Large intestine (tissue), 3 donors: ENCODE results near the gene ACSL6. TPM values are rescaled to one million over a fixed set of nuclear protein-coding genes. Genes with fewer than 3 reads are reported as not detected.

Experiments
- DNase-seq, 2 donors: peaks; one replicate each; pipeline versions ENCODE4 v3.0.0 to v3.0.0-alpha.2; 2013
- H3K27ac ChIP-seq: one replicate; pipeline ENCODE4 v1.5.1; 2013; ENCODE audit warnings: low read length
- H3K27me3 ChIP-seq: 2 replicates; pipeline ENCODE4 v1.6.1; 2013; ENCODE audit warnings: low read length; ENCODE audit not compliant: control insufficient read depth, insufficient read depth
- H3K36me3 ChIP-seq: 2 replicates; pipeline ENCODE4 v1.6.1; 2013; ENCODE audit warnings: low read length; ENCODE audit not compliant: control insufficient read depth, insufficient read depth
- H3K4me1 ChIP-seq: one replicate; pipeline ENCODE4 v1.6.1; 2013; ENCODE audit warnings: low read length; ENCODE audit not compliant: control insufficient read depth, insufficient read depth
- H3K4me3 ChIP-seq: one replicate; pipeline ENCODE4 v1.5.1; 2013; ENCODE audit warnings: low read length
- H3K9me3 ChIP-seq: one replicate; pipeline ENCODE4 v1.6.1; 2013; ENCODE audit warnings: mild to moderate bottlenecking, low read depth, low read length, moderate library complexity; ENCODE audit not compliant: control insufficient read depth
- WGBS: methylation state at CpG from one replicate; pipeline ENCODE4 v1.1.5; 2013; ENCODE audit warnings: low lambda C conversion rate; ENCODE audit not compliant: insufficient coverage; 5-methylcytosine and 5-hydroxymethylcytosine counted together
- polyA plus RNA-seq: library from polyadenylated mRNA; unstranded; fragments of 120-200 nt; gene quantifications from one replicate; pipeline ENCODE4 v1.2.1, GENCODE V29; 2013

Gene ACSL6
- polyA plus RNA-seq, 1 donor, result 2.9 TPM

DNA sequence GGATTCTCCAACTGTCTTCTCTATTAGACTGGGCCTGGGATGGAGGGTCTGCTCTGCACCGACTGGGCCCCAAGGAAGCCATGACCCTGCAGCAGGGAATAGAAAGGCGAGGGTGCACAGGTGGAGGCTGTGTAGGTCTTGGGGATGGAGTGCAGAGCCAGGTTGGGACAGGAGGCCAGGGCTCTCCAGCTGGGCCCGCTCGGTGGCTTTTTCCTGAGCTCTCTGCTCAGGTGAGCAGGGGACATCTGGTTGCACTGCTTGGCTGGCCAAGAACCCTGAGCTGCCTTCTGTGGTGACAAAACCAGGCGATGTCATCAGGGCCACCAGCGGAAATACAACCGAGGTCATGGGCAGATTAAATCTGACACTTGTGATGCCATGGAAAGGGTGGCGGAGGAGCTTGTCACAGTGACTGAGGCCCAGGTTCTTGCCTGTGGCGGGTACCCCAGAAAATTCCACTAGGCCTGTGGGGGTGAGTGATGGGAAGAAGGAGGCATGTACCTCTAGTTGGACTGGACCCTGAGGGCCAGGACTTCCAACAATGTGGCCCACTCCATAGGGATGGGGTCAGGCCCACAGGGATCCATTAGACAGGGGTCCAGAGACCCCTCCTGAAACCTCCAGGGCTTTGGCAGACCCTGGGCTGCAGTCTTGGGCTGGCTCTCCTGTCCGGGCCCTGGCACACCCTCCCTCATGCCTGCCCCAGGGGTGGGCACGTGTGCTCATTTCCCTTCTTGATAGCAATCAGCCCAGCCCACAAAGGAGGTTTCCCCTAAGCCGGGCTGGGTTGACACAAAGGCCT lies 44.6 kb upstream of the ACSL6 start:
- WGBS, result no CpG with 5 or more reads among the region's 12 CpGs
- no peaks in the 10 kb centered on the region for H3K36me3 ChIP-seq
- H3K27me3 ChIP-seq, result no peaks in the 10 kb centered on the region
- H3K4me1 ChIP-seq, result no peaks in the 10 kb centered on the region
- no peak overlapping the region for H3K27ac ChIP-seq
- DNase-seq, result no peak
- no peaks in the 10 kb centered on the region for H3K9me3 ChIP-seq
- no peak overlapping the region for H3K4me3 ChIP-seq

DNA sequence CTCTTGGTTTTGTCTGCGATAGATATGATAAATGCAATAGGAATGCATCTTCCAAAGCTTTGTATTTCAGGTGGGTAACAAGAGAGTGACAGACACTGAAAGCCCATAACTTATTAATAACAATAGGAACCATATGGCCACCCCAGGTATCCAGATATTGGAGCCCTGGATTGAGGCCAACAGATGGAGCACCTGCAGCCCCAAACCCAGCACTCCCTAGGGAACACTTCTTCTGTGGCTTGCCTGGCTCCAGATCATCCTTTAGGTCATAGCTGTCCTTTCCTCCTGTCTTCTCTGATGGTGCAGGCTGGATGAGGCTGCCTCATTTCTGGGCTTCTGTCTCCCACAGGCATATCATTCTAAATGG lies 44.0 kb upstream of the ACSL6 start:
- Histone ChIP-seq H3K36me3 (no peaks in the 10 kb centered on the region), H3K27me3 (no peaks in the 10 kb centered on the region), H3K27ac (no peak overlapping the region), H3K4me1 (no peaks in the 10 kb centered on the region), H3K4me3 (no peak overlapping the region), H3K9me3 (no peaks in the 10 kb centered on the region)
- WGBS, result no CpG with 5 or more reads among the region's 1 CpG
- no peak for DNase-seq

DNA sequence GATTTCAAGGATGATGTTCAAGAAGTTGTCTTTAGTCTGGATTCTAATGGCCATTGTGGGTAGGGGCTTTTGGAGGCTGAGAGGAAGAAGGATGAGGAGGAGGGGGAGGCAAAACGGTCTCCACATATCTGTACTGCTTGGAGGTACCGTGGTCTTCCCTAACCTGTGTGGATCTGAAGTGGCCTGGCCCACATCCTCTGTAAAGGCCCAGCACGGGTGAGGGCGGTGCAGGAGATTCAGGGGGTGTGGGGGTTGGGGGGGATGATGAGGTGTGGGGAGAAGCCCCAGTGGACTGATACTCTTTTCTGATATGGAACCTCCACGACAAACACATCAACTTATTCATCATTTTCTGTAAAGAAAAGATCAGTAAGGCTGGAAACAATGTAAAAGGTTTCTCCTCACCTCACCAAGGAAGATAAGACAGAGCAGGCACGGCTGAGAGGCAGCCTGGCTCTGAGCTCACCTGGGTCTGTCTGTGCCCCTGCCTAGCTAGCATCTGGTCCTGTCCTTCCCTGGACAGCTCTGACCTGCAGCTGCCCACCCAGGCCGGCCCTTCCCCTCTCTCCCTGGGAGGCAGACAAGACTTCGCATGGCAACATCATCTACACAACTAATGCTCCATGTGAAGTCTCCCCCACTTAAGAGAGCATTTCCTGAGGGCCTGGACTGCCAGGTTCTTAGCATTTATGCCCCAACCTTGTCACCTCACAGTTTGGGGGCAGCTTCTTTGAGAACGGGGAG lies 43.4 kb upstream of the ACSL6 start:
- DNase-seq, result no peak
- no peak overlapping the region for H3K27ac ChIP-seq
- no CpG with 5 or more reads among the region's 9 CpGs for WGBS
- H3K9me3 ChIP-seq, result no peaks in the 10 kb centered on the region
- no peak overlapping the region for H3K4me3 ChIP-seq
- H3K4me1 ChIP-seq, result no peaks in the 10 kb centered on the region
- no peaks in the 10 kb centered on the region for H3K27me3 ChIP-seq
- H3K36me3 ChIP-seq, result no peaks in the 10 kb centered on the region

DNA sequence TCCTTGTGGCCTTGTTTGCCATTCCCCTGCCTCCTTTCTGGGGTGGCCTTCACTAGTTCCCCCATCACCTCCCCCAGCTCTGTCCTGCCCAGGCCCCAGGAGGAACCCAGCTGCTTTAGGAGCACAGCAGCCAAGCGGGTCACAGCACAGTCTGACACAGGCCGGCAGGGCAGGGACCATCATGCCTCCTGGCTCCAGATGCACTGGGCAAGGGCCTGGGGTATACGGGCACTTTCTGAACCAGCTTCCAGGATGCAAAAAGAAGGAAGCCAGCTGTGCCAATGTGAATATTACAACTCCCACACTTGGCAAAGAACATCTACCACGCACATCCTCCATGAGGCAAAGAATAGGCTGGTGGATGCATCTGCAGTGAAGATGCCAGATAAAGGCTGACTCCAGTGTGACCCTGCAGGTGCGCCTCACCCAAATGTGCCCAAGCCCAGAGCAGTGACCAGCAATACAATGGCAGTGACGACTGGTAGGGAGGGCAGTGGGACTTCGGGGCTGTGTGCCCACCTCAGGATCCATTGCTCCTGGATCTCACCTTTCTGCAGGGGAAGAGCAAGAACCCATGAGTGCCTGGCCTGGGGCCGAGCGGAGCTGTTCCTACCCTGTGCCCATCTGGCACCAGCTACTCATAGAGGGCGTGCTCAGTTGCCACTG lies 42.7 kb upstream of the ACSL6 start:
- Histone ChIP-seq H3K4me3 (no peak overlapping the region), H3K27ac (no peak overlapping the region), H3K4me1 (no peaks in the 10 kb centered on the region), H3K27me3 (no peaks in the 10 kb centered on the region), H3K9me3 (no peaks in the 10 kb centered on the region), H3K36me3 (no peaks in the 10 kb centered on the region)
- DNase-seq, result no peak
- no CpG with 5 or more reads among the region's 10 CpGs for WGBS

DNA sequence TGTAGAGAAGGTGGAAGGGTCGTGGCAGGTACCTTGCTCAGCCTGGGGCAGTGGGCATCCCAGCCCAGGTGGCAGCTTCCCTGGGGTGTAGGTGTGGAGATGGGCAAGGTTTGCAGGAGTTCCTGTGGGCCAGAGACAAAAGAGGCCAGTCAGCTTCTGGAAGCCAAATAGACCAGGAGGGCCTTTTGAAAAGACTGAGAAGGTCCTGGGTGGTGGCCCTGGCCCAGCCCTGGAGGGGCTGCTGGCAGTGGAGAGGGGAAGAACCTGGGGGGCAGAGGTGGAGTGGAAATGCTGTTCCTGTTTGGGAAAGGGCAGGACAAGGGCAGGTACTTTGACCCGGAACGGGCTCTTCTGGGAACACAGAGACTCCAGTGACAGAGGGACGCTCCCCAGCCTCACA lies 42.0 kb upstream of the ACSL6 start:
- Histone ChIP-seq H3K27me3 (no peaks in the 10 kb centered on the region), H3K27ac (no peak overlapping the region), H3K4me3 (no peak overlapping the region), H3K4me1 (no peaks in the 10 kb centered on the region), H3K36me3 (no peaks in the 10 kb centered on the region), H3K9me3 (no peaks in the 10 kb centered on the region)
- no CpG with 5 or more reads among the region's 4 CpGs for WGBS
- DNase-seq, result no peak

GRCh38 chr5:132052520-132052919 lies 41.1 kb upstream of the ACSL6 start:
- no peak overlapping the region for H3K27ac ChIP-seq
- no peaks in the 10 kb centered on the region for H3K36me3 ChIP-seq
- no peaks in the 10 kb centered on the region for H3K27me3 ChIP-seq
- 92% methylated on average over 5 of the region's 10 CpGs for WGBS
- no peak for DNase-seq
- no peaks in the 10 kb centered on the region for H3K9me3 ChIP-seq
- H3K4me1 ChIP-seq, result no peaks in the 10 kb centered on the region
- H3K4me3 ChIP-seq, result no peak overlapping the region

GRCh38 chr5:132050661-132051552 lies 39.4 kb upstream of the ACSL6 start:
- WGBS, result no CpG with 5 or more reads among the region's 9 CpGs
- H3K27ac ChIP-seq, result no peak overlapping the region

GRCh38 chr5:132050136-132050535 lies 38.7 kb upstream of the ACSL6 start:
- Histone ChIP-seq H3K4me3 (no peak overlapping the region), H3K27ac (no peak overlapping the region)

More at GRCh38 chr5:132050661-132051552, 39.4 kb upstream of the ACSL6 start:
- Histone ChIP-seq H3K9me3 (no peaks in the 10 kb centered on the region), H3K4me3 (no peak overlapping the region), H3K4me1 (no peaks in the 10 kb centered on the region), H3K36me3 (no peaks in the 10 kb centered on the region), H3K27me3 (no peaks in the 10 kb centered on the region)
- no peak for DNase-seq

DNA sequence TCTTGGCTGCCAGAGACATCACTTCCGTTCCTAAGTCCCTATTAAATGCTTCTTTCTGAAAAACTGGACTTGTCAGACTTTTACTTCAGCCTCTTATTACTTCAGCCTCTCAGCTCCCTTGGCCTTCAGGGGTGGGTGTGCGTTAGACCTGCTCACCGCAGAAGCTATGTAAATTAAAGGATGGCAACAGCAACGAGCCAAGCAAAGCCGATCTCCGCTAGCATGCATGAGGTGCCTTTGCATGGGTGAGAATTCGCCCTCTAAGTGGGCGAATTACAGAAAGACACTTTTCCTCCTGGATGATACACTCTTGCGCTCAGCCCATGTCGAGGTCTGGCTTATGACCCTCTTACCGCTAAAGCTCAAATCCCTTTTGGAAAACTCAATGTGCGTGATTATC lies 38.1 kb upstream of the ACSL6 start:
- no peaks in the 10 kb centered on the region for H3K36me3 ChIP-seq
- no peaks in the 10 kb centered on the region for H3K4me1 ChIP-seq
- WGBS, result no CpG with 5 or more reads among the region's 12 CpGs
- no peak for DNase-seq
- no peak overlapping the region for H3K27ac ChIP-seq
- no peaks in the 10 kb centered on the region for H3K9me3 ChIP-seq
- no peak overlapping the region for H3K4me3 ChIP-seq
- no peaks in the 10 kb centered on the region for H3K27me3 ChIP-seq

More at GRCh38 chr5:132050136-132050535, 38.7 kb upstream of the ACSL6 start:
- Histone ChIP-seq H3K27me3 (no peaks in the 10 kb centered on the region), H3K36me3 (no peaks in the 10 kb centered on the region), H3K9me3 (no peaks in the 10 kb centered on the region), H3K4me1 (no peaks in the 10 kb centered on the region)
- DNase-seq, result no peak
- no CpG with 5 or more reads among the region's 5 CpGs for WGBS

DNA sequence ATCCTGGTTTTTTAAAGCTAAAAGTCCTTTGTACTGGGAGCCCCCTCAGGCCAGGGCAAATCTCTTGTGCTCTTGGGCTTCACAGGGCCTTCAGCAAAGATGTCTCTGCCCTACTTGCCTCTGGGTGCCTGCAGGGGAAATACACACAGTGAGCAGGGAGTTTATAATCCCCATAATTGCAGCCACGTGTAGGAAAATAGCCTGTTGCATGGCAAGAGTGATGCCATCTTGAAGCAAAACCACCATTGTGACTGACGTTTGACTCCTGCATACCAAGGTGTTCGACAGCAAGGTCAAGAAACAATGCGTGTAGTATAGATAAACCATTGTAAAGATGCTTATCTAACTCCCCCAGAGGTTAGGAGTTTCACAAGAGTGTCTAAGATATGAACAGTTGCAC lies 37.6 kb upstream of the ACSL6 start:
- no CpG with 5 or more reads among the region's 4 CpGs for WGBS
- no peaks in the 10 kb centered on the region for H3K27me3 ChIP-seq
- no peak for DNase-seq

More for the DNA sequence above, 37.6 kb upstream of the ACSL6 start:
- H3K9me3 ChIP-seq, result no peaks in the 10 kb centered on the region
- H3K27ac ChIP-seq, result no peak overlapping the region
- H3K4me3 ChIP-seq, result no peak overlapping the region
- H3K36me3 ChIP-seq, result no peaks in the 10 kb centered on the region
- H3K4me1 ChIP-seq, result no peaks in the 10 kb centered on the region
